MM.1S (cell line): Measurements from ENCODE around the gene TFEC.

Experiments
- EZH2 ChIP-seq: fragments of 300-600 bp; sonication (generic); optimal IDR thresholded peaks from 2 replicates; pipeline ENCODE3; 2017; ENCODE audit warnings: low read depth, mild to moderate bottlenecking, antibody characterized with exemption, low read length, mixed read lengths
- EZH2phosphoT487 ChIP-seq: fragments of 300-600 bp; sonication (generic); IDR thresholded peaks from 2 replicates; pipeline ENCODE4 v1.6.1; 2018; ENCODE audit warnings: antibody characterized with exemption, low read length

- no peak for TF ChIP-seq EZH2
- TF ChIP-seq EZH2phosphoT487, result no peak
These were observed 106.2 kb downstream of the TFEC start for GRCh38 chr7:115924411-115924810.
